Lower lobe of right lung (tissue), 2 donors: ENCODE results near the gene UNC13C. TPM values are rescaled to one million over a fixed set of nuclear protein-coding genes. Genes with fewer than 3 reads are reported as not detected.

Experiments used
- ATAC-seq, 2 donors: fragments of 200-7000 bp; cut with Tn5 transposase; one replicate each; pipeline ENCODE4 v1.9.1; 2020 to 2022; ENCODE audit warnings: mild to moderate bottlenecking in 2 of 2, moderate library complexity in 2 of 2
- DNase-seq: peaks from one replicate; pipeline ENCODE4 v3.0.0-alpha.2; 2020
- H3K27ac ChIP-seq: fragments of 200-600 bp; one replicate; pipeline ENCODE4 v1.8.0; 2022
- H3K27me3 ChIP-seq: fragments of 200-600 bp; one replicate; pipeline ENCODE4 v1.8.0; 2022; ENCODE audit warnings: low read depth
- H3K36me3 ChIP-seq: fragments of 200-600 bp; one replicate; pipeline ENCODE4 v1.8.0; 2022; ENCODE audit warnings: mild to moderate bottlenecking
- H3K4me1 ChIP-seq: fragments of 200-600 bp; one replicate; pipeline ENCODE4 v1.8.0; 2022
- H3K4me3 ChIP-seq: fragments of 200-600 bp; one replicate; pipeline ENCODE4 v1.8.0; 2022; ENCODE audit warnings: mild to moderate bottlenecking
- H3K9me3 ChIP-seq: fragments of 200-600 bp; one replicate; pipeline ENCODE4 v1.8.0; 2022
- intact Hi-C: fragments of 100-400 bp; cut with DNase I; formaldehyde crosslinking; loops from one replicate; pipeline ENCODE4 v1.11.0; 2022
- total RNA-seq: library from RNA; stranded (reverse); fragmentation: NEBNext Ultra II Directional; extraction: Animal tissue kit (Norgen Biotek cat#: 25700); gene quantifications from one replicate; pipeline ENCODE4 v1.2.1, GENCODE V29; 2021
- TF ChIP-seq, protein P1 (sequence below): fragments of 200-600 bp; IDR thresholded peaks from one replicate; pipeline ENCODE4 v1.8.0; 2022; ENCODE audit warnings: antibody characterized with exemption, mild to moderate bottlenecking
- donor health status: DM: no; HTN: yes; CAD: no; lungs with severe emphysema.

Gene UNC13C
- total RNA-seq, 1 donor from 2014 or later = 0.12 TPM

DNA sequence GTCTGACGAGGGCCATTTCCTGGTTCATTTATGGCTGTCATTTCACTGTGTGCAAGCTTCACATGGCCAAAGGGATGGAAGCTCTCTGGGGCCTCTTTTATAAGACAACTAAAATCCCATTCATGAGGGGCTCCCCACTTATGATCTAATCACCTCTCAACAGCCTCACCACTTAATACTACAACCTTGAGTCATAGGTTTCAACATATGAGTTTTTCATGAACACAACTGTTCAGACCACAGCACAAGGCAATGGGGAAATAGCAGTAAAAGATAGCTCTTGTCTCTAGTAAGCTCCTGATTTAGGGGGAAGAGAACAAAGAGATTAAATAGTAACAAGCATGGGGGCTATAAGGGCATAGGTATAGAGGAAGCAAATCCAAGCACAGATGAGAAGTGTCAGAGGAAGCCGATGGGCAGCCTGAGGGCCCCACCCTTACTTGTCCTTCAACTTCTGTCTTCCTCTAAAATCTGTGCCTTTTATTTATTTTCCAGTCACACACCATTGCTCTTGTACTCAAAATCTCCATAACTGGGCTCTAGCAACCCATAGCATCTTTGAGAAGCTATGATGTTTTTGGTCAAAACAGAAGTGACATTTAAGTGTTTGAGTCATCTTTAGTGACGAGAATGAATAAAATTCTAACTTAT is 329.1 kb downstream of the UNC13C start:
- Histone ChIP-seq H3K9me3 (no peaks in the 10 kb centered on the region), H3K4me3 (no peak overlapping the region), H3K27ac (no peak overlapping the region), H3K36me3 (no peaks in the 10 kb centered on the region), H3K4me1 (no peaks in the 10 kb centered on the region), H3K27me3 (no peaks in the 10 kb centered on the region)
- intact Hi-C loops = no loop called here
- TF ChIP-seq, protein P1, sequence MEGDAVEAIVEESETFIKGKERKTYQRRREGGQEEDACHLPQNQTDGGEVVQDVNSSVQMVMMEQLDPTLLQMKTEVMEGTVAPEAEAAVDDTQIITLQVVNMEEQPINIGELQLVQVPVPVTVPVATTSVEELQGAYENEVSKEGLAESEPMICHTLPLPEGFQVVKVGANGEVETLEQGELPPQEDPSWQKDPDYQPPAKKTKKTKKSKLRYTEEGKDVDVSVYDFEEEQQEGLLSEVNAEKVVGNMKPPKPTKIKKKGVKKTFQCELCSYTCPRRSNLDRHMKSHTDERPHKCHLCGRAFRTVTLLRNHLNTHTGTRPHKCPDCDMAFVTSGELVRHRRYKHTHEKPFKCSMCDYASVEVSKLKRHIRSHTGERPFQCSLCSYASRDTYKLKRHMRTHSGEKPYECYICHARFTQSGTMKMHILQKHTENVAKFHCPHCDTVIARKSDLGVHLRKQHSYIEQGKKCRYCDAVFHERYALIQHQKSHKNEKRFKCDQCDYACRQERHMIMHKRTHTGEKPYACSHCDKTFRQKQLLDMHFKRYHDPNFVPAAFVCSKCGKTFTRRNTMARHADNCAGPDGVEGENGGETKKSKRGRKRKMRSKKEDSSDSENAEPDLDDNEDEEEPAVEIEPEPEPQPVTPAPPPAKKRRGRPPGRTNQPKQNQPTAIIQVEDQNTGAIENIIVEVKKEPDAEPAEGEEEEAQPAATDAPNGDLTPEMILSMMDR = no peak
- no peak for ATAC-seq
- DNase-seq = no peak

DNA sequence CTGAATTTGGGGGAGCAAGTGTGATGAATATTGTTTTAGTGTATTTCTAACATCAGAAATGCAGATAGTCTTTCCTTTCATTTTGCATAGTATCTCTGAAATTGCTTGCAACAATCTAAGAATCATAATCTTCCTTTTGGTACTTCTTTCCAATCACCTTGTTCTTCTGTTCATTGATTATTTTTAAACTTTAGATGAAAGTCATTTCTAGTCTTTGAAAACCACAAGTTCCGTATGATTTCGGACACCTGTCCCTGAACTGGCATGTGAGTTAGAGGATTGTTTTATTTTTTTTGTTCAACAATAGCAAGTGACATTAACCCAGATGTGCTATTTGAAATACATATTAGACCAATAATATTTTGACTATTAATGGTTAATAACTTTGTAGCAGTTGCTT is 329.7 kb downstream of the UNC13C start:
- no peaks in the 10 kb centered on the region for H3K4me1 ChIP-seq
- TF ChIP-seq, protein P1 = no peak
- intact Hi-C loops = no loop called here
- ATAC-seq (no peak), DNase-seq (no peak)
- no peaks in the 10 kb centered on the region for H3K27me3 ChIP-seq
- H3K27ac ChIP-seq = no peak overlapping the region
- H3K36me3 ChIP-seq = no peaks in the 10 kb centered on the region
- H3K9me3 ChIP-seq = no peaks in the 10 kb centered on the region
- H3K4me3 ChIP-seq = no peak overlapping the region

DNA sequence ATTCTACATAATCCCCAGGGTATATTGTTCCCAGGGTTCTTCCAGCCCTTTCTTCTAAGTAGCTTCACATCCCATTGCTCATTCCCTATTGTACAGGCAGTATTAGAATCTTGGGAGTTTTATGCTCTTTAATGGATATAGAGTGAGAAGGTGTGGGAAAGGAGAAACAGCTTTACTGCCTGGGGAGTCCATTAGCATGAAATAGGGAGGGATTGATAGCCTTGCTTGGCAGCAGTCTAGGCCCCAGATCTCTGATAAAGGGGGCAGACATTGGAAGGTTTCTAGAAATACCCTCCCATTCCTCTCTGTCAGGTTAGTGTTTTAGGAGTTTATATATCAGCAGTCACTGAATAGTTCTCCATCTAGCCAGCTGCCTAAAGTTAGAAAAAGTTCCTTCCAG is 334.3 kb downstream of the UNC13C start:
- H3K4me1 ChIP-seq = no peaks in the 10 kb centered on the region
- DNase-seq (no peak), ATAC-seq (no peak)
- intact Hi-C loops = no loop called here
- H3K4me3 ChIP-seq = no peak overlapping the region
- no peaks in the 10 kb centered on the region for H3K9me3 ChIP-seq
- H3K36me3 ChIP-seq = no peaks in the 10 kb centered on the region
- H3K27me3 ChIP-seq = no peaks in the 10 kb centered on the region
- H3K27ac ChIP-seq = no peak overlapping the region
- TF ChIP-seq, protein P1 = no peak

DNA sequence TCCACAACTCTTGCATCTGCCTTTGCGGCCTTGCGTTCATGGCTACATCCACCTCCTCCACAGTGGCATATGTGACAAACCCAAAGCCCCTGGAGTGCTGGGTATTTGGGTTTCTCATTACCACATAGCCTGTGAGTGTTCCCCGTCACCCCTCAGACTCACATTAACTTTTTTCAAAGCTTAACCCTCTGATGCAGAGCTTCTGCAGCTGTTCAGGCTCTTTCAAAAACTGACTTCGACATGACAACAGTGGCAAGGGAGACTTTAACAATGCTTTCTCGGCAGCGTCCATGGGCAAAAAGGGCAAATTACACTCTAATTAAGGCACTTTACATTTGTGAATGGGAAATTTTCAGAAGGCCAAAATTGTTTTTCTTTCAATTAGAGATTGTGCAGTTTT is 343.2 kb downstream of the UNC13C start:
- Histone ChIP-seq H3K27me3 (no peaks in the 10 kb centered on the region), H3K4me1 (no peaks in the 10 kb centered on the region), H3K4me3 (no peak overlapping the region), H3K9me3 (no peaks in the 10 kb centered on the region), H3K27ac (no peak overlapping the region), H3K36me3 (no peaks in the 10 kb centered on the region)
- intact Hi-C loops = no loop called here
- DNase-seq (no peak), ATAC-seq (no peak)
- TF ChIP-seq, protein P1 = no peak

DNA sequence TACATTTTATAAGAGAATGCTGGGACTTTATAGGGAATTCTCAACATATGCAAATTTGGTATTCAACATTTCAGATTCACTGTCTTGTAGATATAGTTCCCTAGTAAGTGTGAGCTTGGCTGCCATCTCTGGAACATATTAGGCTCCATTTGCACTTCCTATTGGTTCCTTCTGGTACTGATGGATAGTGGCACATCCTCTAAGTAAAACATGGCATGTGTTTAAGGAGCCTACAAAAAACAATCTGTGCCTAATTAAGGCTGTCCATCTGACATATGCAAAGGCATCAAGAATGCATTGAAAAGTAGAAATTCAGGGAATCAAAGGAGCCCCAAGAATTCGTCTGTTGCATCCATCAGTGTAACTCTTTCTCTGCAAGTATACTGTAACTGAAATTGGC is 344.1 kb downstream of the UNC13C start:
- intact Hi-C loops = no loop called here

More for the DNA sequence above, 344.1 kb downstream of the UNC13C start:
- no peak overlapping the region for H3K27ac ChIP-seq
- TF ChIP-seq, protein P1 = no peak
- H3K9me3 ChIP-seq = no peaks in the 10 kb centered on the region
- H3K27me3 ChIP-seq = no peaks in the 10 kb centered on the region
- DNase-seq (no peak), ATAC-seq (no peak)
- H3K36me3 ChIP-seq = no peaks in the 10 kb centered on the region
- H3K4me3 ChIP-seq = no peak overlapping the region
- H3K4me1 ChIP-seq = no peaks in the 10 kb centered on the region
